Gastroesophageal sphincter (tissue), 4 donors: ENCODE data around the gene ABLIM2. TPM values are rescaled to one million over a fixed set of nuclear protein-coding genes. Genes with fewer than 3 reads are reported as not detected.

ENCODE experiments used
- ATAC-seq: fragments of 150-250 bp; one replicate; pipeline ENCODE4 v1.9.1; 2016; ENCODE audit warnings: mild to moderate bottlenecking, moderate library complexity
- H3K27ac ChIP-seq, 4 donors: fragments of 200-600 bp; sonication (generic) in 3 of 4; 1 replicate in 3 of 4; 2 replicates in 1 of 4; pipeline ENCODE4 v1.5.1; 2016 to 2019
- H3K27me3 ChIP-seq: fragments of 200-600 bp; sonication (generic); one replicate; pipeline ENCODE4 v1.5.1; 2019
- H3K36me3 ChIP-seq, 2 donors: fragments of 200-600 bp; sonication (generic); one replicate each; pipeline ENCODE4 v1.5.1; 2019; ENCODE audit warnings: control low read depth in 1 of 2
- H3K4me1 ChIP-seq, 3 donors: fragments of 200-600 bp; sonication (generic); 1 replicate in 2 of 3; 2 replicates in 1 of 3; pipeline ENCODE4 v1.5.1; 2016 to 2019; ENCODE audit warnings: control low read depth in 2 of 3
- H3K4me3 ChIP-seq, 2 donors: fragments of 200-600 bp; sonication (generic); one replicate each; pipeline ENCODE4 v1.5.1; 2019; ENCODE audit warnings: mild to moderate bottlenecking in 1 of 2, moderate library complexity in 1 of 2
- H3K9me3 ChIP-seq, 3 donors: fragments of 200-600 bp; sonication (generic); one replicate each; pipeline ENCODE4 v1.5.1; 2017 to 2019; ENCODE audit warnings: control low read depth in 2 of 3
- EP300 ChIP-seq: sonication (generic); formaldehyde crosslinking; IDR thresholded peaks from one replicate; pipeline ENCODE4 v1.6.1; 2017; ENCODE audit warnings: antibody characterized with exemption, mild to moderate bottlenecking
- POLR2A ChIP-seq, 2 donors: fragments of 450-650 bp; IDR thresholded peaks; one replicate each; pipeline ENCODE4 v1.6.1; 2017; ENCODE audit warnings: antibody characterized with exemption in 2 of 2, mild to moderate bottlenecking in 2 of 2, moderate library complexity in 1 of 2
- POLR2AphosphoS5 ChIP-seq: sonication (generic); formaldehyde crosslinking; IDR thresholded peaks from one replicate; pipeline ENCODE4 v1.6.1; 2017; ENCODE audit warnings: antibody characterized with exemption
- WGBS, 2 donors: methylation state at CpG; one replicate each; pipeline ENCODE4 v1.1.5; 2018; ENCODE audit warnings: low coverage in 1 of 2; 5-methylcytosine and 5-hydroxymethylcytosine counted together
- total RNA-seq, 4 donors: library from RNA; depleted of rRNA; stranded (reverse); fragments of >200 nt; gene quantifications; one replicate each; pipeline ENCODE4 v1.1.0, GENCODE V29; 2016
- TF ChIP-seq, protein P1 (sequence below), 4 experiments: fragments of 200-600 bp in 2 of 4; fragments of 450-650 bp in 2 of 4; sonication (generic) in 1 of 4; IDR thresholded peaks; one replicate each; pipeline ENCODE4 v1.5.1; 2017 to 2019; ENCODE audit warnings: antibody characterized with exemption in 4 of 4, mild to moderate bottlenecking in 2 of 4, moderate library complexity in 2 of 4

Gene ABLIM2
- total RNA-seq, 4 donors from 2014 or later = 5.0 to 13.5 (median 8.0) TPM

- H3K4me1 ChIP-seq = peaks cover 0 to 74% (median 17%) of the 10 kb centered on the region in 3 donors
- H3K36me3 ChIP-seq = peaks cover 0 to 5% of the 10 kb centered on the region in 2 donors
- 72 to 100% methylated on average over 1 to 5 of the region's 7 CpGs for WGBS, 2 donors
- peak overlapping the region in 3 of 4 donors; percentile 25 to 67 (median 29) for H3K27ac ChIP-seq
- no peaks in the 10 kb centered on the region for H3K27me3 ChIP-seq
- no peak overlapping the region for H3K4me3 ChIP-seq
- TF ChIP-seq POLR2A (IDR thresholded peaks at IDR 0.05) = no peak
- TF ChIP-seq, protein P1, sequence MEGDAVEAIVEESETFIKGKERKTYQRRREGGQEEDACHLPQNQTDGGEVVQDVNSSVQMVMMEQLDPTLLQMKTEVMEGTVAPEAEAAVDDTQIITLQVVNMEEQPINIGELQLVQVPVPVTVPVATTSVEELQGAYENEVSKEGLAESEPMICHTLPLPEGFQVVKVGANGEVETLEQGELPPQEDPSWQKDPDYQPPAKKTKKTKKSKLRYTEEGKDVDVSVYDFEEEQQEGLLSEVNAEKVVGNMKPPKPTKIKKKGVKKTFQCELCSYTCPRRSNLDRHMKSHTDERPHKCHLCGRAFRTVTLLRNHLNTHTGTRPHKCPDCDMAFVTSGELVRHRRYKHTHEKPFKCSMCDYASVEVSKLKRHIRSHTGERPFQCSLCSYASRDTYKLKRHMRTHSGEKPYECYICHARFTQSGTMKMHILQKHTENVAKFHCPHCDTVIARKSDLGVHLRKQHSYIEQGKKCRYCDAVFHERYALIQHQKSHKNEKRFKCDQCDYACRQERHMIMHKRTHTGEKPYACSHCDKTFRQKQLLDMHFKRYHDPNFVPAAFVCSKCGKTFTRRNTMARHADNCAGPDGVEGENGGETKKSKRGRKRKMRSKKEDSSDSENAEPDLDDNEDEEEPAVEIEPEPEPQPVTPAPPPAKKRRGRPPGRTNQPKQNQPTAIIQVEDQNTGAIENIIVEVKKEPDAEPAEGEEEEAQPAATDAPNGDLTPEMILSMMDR (IDR thresholded peaks at IDR 0.05) = no peak
- TF ChIP-seq EP300 = no peak
- TF ChIP-seq POLR2AphosphoS5 = no peak
- peak; percentile 2 for ATAC-seq
- H3K9me3 ChIP-seq = no peaks in the 10 kb centered on the region
Observed at GRCh38 chr4:7928711-7929110, 229.9 kb downstream of the ABLIM2 start.

DNA sequence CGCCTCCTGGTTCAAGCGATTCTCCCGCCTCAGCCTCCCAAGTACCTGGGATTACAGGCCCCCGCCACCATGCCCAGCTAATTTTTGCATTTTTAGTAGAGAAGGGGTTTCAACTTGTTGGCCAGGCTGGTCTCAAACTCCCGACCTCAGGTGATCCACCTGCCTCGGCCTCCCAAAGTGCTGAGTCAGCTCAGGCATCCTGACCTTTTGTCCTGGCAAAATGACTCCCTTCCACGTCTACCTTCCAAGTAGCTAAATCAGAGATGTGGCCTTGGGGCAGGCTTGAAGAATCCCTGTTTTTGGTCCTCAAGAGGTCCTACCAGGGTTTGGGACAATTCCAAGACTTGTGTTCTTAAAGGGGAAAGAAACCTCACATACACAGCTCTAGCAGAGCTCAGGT lies 231.8 kb downstream of the ABLIM2 start:
- TF ChIP-seq, protein P1 (IDR thresholded peaks at IDR 0.05) = no peak
- TF ChIP-seq POLR2A (IDR thresholded peaks at IDR 0.05) (no peak), POLR2AphosphoS5 (no peak), EP300 (no peak)
- Histone ChIP-seq H3K4me3 (no peak overlapping the region), H3K9me3 (no peaks in the 10 kb centered on the region), H3K36me3 (no peaks in the 10 kb centered on the region), H3K4me1 (peaks cover 0 to 89% (median 18%) of the 10 kb centered on the region in 3 donors), H3K27me3 (no peaks in the 10 kb centered on the region), H3K27ac (no peak overlapping the region)
- no peak for ATAC-seq
- WGBS, 2 donors = 89% methylated on average over 3 of the region's 7 CpGs; no CpG with 5 or more reads in 1 of the 2 donors

DNA sequence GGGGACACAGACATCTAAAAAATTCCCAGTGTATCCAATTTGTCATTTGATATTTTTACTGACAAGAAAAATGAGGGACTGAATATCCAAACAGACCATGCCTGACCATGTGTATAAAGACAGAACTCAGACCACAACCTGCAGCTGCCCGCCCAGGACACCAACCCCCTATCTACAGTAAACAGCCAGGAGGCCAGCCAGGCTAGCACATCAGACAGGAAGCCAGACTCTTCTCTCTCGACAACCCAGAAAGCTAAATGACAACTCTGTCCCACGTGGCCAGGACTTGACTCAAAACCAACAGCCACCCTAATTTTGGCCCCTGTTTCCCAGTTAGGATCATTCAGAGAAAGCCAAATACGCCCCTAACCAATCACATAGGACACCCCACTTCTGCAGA lies 234.0 kb downstream of the ABLIM2 start:
- peaks cover 0 to 77% (median 12%) of the 10 kb centered on the region in 3 donors for H3K4me1 ChIP-seq

DNA sequence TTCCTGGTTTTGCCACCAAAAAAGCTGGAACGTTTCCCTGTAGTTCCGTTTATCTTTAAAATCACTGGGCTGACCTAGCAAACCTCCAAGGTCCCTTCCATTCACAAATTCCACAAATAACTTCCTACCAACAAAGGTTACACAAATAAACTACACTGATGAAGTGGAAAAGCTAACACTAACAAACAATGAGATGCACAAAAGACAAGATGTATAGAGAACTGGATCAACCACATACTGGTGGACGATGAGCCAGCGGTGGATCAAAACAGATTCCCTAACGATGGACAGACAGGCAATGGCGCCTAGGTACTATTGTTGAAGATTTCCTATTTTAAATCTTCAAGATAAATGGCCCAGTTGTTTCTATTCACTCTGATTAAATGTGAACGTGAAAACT lies 234.4 kb downstream of the ABLIM2 start:
- Histone ChIP-seq H3K9me3 (no peaks in the 10 kb centered on the region), H3K36me3 (no peaks in the 10 kb centered on the region), H3K4me1 (peaks cover 0 to 77% (median 10%) of the 10 kb centered on the region in 3 donors), H3K4me3 (no peak overlapping the region), H3K27ac (peak overlapping the region in 3 of 4 donors; percentile 44 to 57 (median 48)), H3K27me3 (no peaks in the 10 kb centered on the region)
- WGBS, 2 donors = 27 to 52% methylated on average over 7 of the region's 7 CpGs
- no peak for TF ChIP-seq POLR2AphosphoS5
- TF ChIP-seq, protein P1 (IDR thresholded peaks at IDR 0.05) = no peak
- TF ChIP-seq EP300 = no peak
- no peak for TF ChIP-seq POLR2A (IDR thresholded peaks at IDR 0.05)
- ATAC-seq = no peak

More for the DNA sequence above, 234.0 kb downstream of the ABLIM2 start:
- Histone ChIP-seq H3K27me3 (no peaks in the 10 kb centered on the region), H3K36me3 (no peaks in the 10 kb centered on the region), H3K4me3 (no peak overlapping the region), H3K9me3 (no peaks in the 10 kb centered on the region), H3K27ac (peak overlapping the region in 3 of 4 donors; percentile 44 to 57 (median 48))
- TF ChIP-seq POLR2A (IDR thresholded peaks at IDR 0.05) (no peak), POLR2AphosphoS5 (no peak), EP300 (no peak)
- TF ChIP-seq, protein P1 (IDR thresholded peaks at IDR 0.05) = no peak
- ATAC-seq = no peak
- 28 to 80% methylated on average over 2 of the region's 4 CpGs for WGBS, 2 donors

DNA sequence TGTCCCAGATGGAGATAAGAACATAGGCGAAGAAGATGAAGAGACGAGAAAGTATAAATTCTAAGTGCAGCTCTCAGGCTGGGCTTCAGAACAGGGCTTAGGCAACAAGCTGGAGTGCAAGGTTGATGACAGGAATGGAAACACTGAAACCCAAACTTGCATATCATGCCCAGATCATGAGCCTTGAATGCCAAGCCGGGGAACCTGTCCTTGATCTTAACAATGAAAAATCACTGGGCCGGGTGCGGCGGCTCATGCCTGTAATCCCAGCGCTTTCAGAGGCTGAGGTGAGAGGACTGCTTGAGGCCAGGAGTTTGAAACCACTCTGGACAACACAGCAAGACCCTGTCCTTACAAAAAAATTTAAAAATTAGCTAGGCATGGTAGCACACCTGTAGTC lies 236.1 kb downstream of the ABLIM2 start:
- H3K4me3 ChIP-seq = no peak overlapping the region
- ATAC-seq = no peak
- H3K9me3 ChIP-seq = no peaks in the 10 kb centered on the region
- H3K36me3 ChIP-seq = no peaks in the 10 kb centered on the region
- peaks cover 0 to 77% (median 5%) of the 10 kb centered on the region in 3 donors for H3K4me1 ChIP-seq
- peak overlapping the region in 1 of 4 donors; percentile 33 for H3K27ac ChIP-seq
- 61 to 67% methylated on average over 4 to 6 of the region's 7 CpGs for WGBS, 2 donors
- no peak for TF ChIP-seq EP300
- no peak for TF ChIP-seq POLR2AphosphoS5
- TF ChIP-seq POLR2A (IDR thresholded peaks at IDR 0.05) = no peak
- TF ChIP-seq, protein P1 (IDR thresholded peaks at IDR 0.05) = no peak
- no peaks in the 10 kb centered on the region for H3K27me3 ChIP-seq
